Gastroesophageal sphincter (tissue), 4 donors: ENCODE measurements around the gene ZNF580. TPM values are rescaled to one million over a fixed set of nuclear protein-coding genes. Genes with fewer than 3 reads are reported as not detected.

Source experiments
- ATAC-seq: fragments of 150-250 bp; one replicate; pipeline ENCODE4 v1.9.1; 2016; ENCODE audit warnings: mild to moderate bottlenecking, moderate library complexity
- H3K27ac ChIP-seq, 4 donors: fragments of 200-600 bp; sonication (generic) in 3 of 4; 1 replicate in 3 of 4; 2 replicates in 1 of 4; pipeline ENCODE4 v1.5.1; 2016 to 2019
- H3K27me3 ChIP-seq: fragments of 200-600 bp; sonication (generic); one replicate; pipeline ENCODE4 v1.5.1; 2019
- H3K36me3 ChIP-seq, 2 donors: fragments of 200-600 bp; sonication (generic); one replicate each; pipeline ENCODE4 v1.5.1; 2019; ENCODE audit warnings: control low read depth in 1 of 2
- H3K4me1 ChIP-seq, 3 donors: fragments of 200-600 bp; sonication (generic); 1 replicate in 2 of 3; 2 replicates in 1 of 3; pipeline ENCODE4 v1.5.1; 2016 to 2019; ENCODE audit warnings: control low read depth in 2 of 3
- H3K4me3 ChIP-seq, 2 donors: fragments of 200-600 bp; sonication (generic); one replicate each; pipeline ENCODE4 v1.5.1; 2019; ENCODE audit warnings: mild to moderate bottlenecking in 1 of 2, moderate library complexity in 1 of 2
- H3K9me3 ChIP-seq, 3 donors: fragments of 200-600 bp; sonication (generic); one replicate each; pipeline ENCODE4 v1.5.1; 2017 to 2019; ENCODE audit warnings: control low read depth in 2 of 3
- CTCF ChIP-seq, 4 experiments: fragments of 200-600 bp in 2 of 4; fragments of 450-650 bp in 2 of 4; sonication (generic) in 1 of 4; IDR thresholded peaks; one replicate each; pipeline ENCODE4 v1.5.1; 2017 to 2019; ENCODE audit warnings: antibody characterized with exemption in 4 of 4, mild to moderate bottlenecking in 2 of 4, moderate library complexity in 2 of 4
- EP300 ChIP-seq: sonication (generic); formaldehyde crosslinking; IDR thresholded peaks from one replicate; pipeline ENCODE4 v1.6.1; 2017; ENCODE audit warnings: antibody characterized with exemption, mild to moderate bottlenecking
- POLR2A ChIP-seq, 2 donors: fragments of 450-650 bp; IDR thresholded peaks; one replicate each; pipeline ENCODE4 v1.6.1; 2017; ENCODE audit warnings: antibody characterized with exemption in 2 of 2, mild to moderate bottlenecking in 2 of 2, moderate library complexity in 1 of 2
- POLR2AphosphoS5 ChIP-seq: sonication (generic); formaldehyde crosslinking; IDR thresholded peaks from one replicate; pipeline ENCODE4 v1.6.1; 2017; ENCODE audit warnings: antibody characterized with exemption
- WGBS, 2 donors: methylation state at CpG; one replicate each; pipeline ENCODE4 v1.1.5; 2018; ENCODE audit warnings: low coverage in 1 of 2; 5-methylcytosine and 5-hydroxymethylcytosine counted together
- total RNA-seq, 4 donors: library from RNA; depleted of rRNA; stranded (reverse); fragments of >200 nt; gene quantifications; one replicate each; pipeline ENCODE4 v1.1.0, GENCODE V29; 2016

ZNF580 gene
- total RNA-seq, 4 donors from 2014 or later = 28.9 to 44.1 (median 35.2) TPM

GRCh38 chr19:55635856-55636440, 4.9 kb upstream of the ZNF580 start:
- 48% methylated on average over 6 of the region's 7 CpGs; no CpG with 5 or more reads in 1 of the 2 donors for WGBS, 2 donors
- no peaks in the 10 kb centered on the region for H3K27me3 ChIP-seq
- H3K27ac ChIP-seq = peak overlapping the region; percentile 95 to 100 (median 98)
- H3K36me3 ChIP-seq = no peaks in the 10 kb centered on the region
- ATAC-seq = no peak
- TF ChIP-seq POLR2AphosphoS5 (no peak), EP300 (no peak), POLR2A (IDR thresholded peaks at IDR 0.05) (no peak)
- peaks cover 5 to 82% (median 47%) of the 10 kb centered on the region in 3 donors for H3K4me1 ChIP-seq
- H3K4me3 ChIP-seq = peak overlapping the region; percentile 97 to 100
- H3K9me3 ChIP-seq = no peaks in the 10 kb centered on the region

- no peak for TF ChIP-seq CTCF (IDR thresholded peaks at IDR 0.05)
- no peak for TF ChIP-seq POLR2A (IDR thresholded peaks at IDR 0.05)
- no peak for TF ChIP-seq EP300
- TF ChIP-seq POLR2AphosphoS5 = no peak
- Histone ChIP-seq H3K4me1 (peaks cover 5 to 85% (median 47%) of the 10 kb centered on the region in 3 donors), H3K4me3 (peak overlapping the region in 1 of 2 donors; percentile 97), H3K27me3 (no peaks in the 10 kb centered on the region), H3K9me3 (no peaks in the 10 kb centered on the region), H3K27ac (peak overlapping the region in 2 of 4 donors; percentile 9 to 96), H3K36me3 (no peaks in the 10 kb centered on the region)
- no peak for ATAC-seq
- 71 to 100% methylated on average over 1 to 4 of the region's 4 CpGs for WGBS, 2 donors
Measured at GRCh38 chr19:55636723-55637122, 4.1 kb upstream of the ZNF580 start.

GRCh38 chr19:55637534-55637933, 3.3 kb upstream of the ZNF580 start:
- no peak overlapping the region for H3K4me3 ChIP-seq
- no peaks in the 10 kb centered on the region for H3K27me3 ChIP-seq
- H3K27ac ChIP-seq = no peak overlapping the region
- H3K4me1 ChIP-seq = peaks cover 5 to 85% (median 55%) of the 10 kb centered on the region in 3 donors
- no peaks in the 10 kb centered on the region for H3K36me3 ChIP-seq
- ATAC-seq = no peak
- 63 to 65% methylated on average over 11 of the region's 11 CpGs for WGBS, 2 donors
- no peaks in the 10 kb centered on the region for H3K9me3 ChIP-seq
- no peak for TF ChIP-seq EP300
- no peak for TF ChIP-seq POLR2AphosphoS5
- TF ChIP-seq POLR2A (IDR thresholded peaks at IDR 0.05) = no peak
- TF ChIP-seq CTCF (IDR thresholded peaks at IDR 0.05) = no peak

- peak overlapping the region in 2 of 4 donors; percentile 90 to 96 for H3K27ac ChIP-seq
- ATAC-seq = no peak
- TF ChIP-seq POLR2AphosphoS5 (no peak), CTCF (IDR thresholded peaks at IDR 0.05) (peak in 3 of 4 experiments; percentile 15 to 41 (median 19))
- WGBS, 2 donors = 96% methylated on average over 3 of the region's 6 CpGs; no CpG with 5 or more reads in 1 of the 2 donors
- H3K27me3 ChIP-seq = no peaks in the 10 kb centered on the region
- no peaks in the 10 kb centered on the region for H3K9me3 ChIP-seq
- H3K36me3 ChIP-seq = no peaks in the 10 kb centered on the region
- H3K4me3 ChIP-seq = no peak overlapping the region
- H3K4me1 ChIP-seq = peaks cover 5 to 89% (median 63%) of the 10 kb centered on the region in 3 donors
Measured at GRCh38 chr19:55638864-55639359, 1.9 kb upstream of the ZNF580 start.

GRCh38 chr19:55640043-55640576, 692 bp upstream of the ZNF580 start:
- ATAC-seq = peak; percentile 26
- no CpG with 5 or more reads among the region's 38 CpGs for WGBS, 2 donors
- TF ChIP-seq CTCF (IDR thresholded peaks at IDR 0.05) (peak in 3 of 4 experiments; percentile 55 to 67 (median 60)), POLR2A (IDR thresholded peaks at IDR 0.05) (no peak), POLR2AphosphoS5 (no peak)
- H3K4me3 ChIP-seq = peak overlapping the region; percentile 89 to 95
- H3K36me3 ChIP-seq = peaks cover 0 to 7% of the 10 kb centered on the region in 2 donors
- no peaks in the 10 kb centered on the region for H3K9me3 ChIP-seq
- peak overlapping the region; percentile 83 to 96 (median 93) for H3K27ac ChIP-seq
- no peaks in the 10 kb centered on the region for H3K27me3 ChIP-seq
- H3K4me1 ChIP-seq = peaks cover 5 to 94% (median 66%) of the 10 kb centered on the region in 3 donors
